Subcutaneous abdominal adipose tissue (tissue), 5 donors: ENCODE results near the gene GRPEL1.
A peak's percentile ranks its signal among the peaks of the same experiment; 100 is the strongest.

Experiments
- H3K27ac ChIP-seq: one replicate; pipeline ENCODE4 v1.7.0; 2013; ENCODE audit warnings: low read depth, mild to moderate bottlenecking, inconsistent platforms, low read length, moderate library complexity
- H3K27me3 ChIP-seq, 5 donors: one replicate each; pipeline ENCODE4 v1.7.0; 2013; ENCODE audit warnings: low read length in 5 of 5, inconsistent platforms in 1 of 5; ENCODE audit not compliant: control insufficient read depth in 5 of 5, insufficient read depth in 4 of 5
- H3K36me3 ChIP-seq, 5 donors: one replicate each; pipeline ENCODE4 v1.7.0; 2013; ENCODE audit warnings: low read length in 5 of 5; ENCODE audit not compliant: control insufficient read depth in 5 of 5, insufficient read depth in 5 of 5
- H3K4me1 ChIP-seq, 5 donors: one replicate each; pipeline ENCODE4 v1.7.0; 2013; ENCODE audit warnings: low read length in 5 of 5, mild to moderate bottlenecking in 3 of 5, moderate library complexity in 1 of 5; ENCODE audit not compliant: control insufficient read depth in 5 of 5, insufficient read depth in 5 of 5
- H3K4me3 ChIP-seq, 5 donors: one replicate each; pipeline ENCODE4 v1.7.0; 2013; ENCODE audit warnings: low read length in 5 of 5, low read depth in 1 of 5
- H3K9ac ChIP-seq, 5 donors: one replicate each; pipeline ENCODE4 v1.7.0; 2013; ENCODE audit warnings: low read length in 5 of 5, mild to moderate bottlenecking in 4 of 5, moderate library complexity in 3 of 5
- H3K9me3 ChIP-seq, 5 donors: one replicate each; pipeline ENCODE4 v1.7.0; 2013; ENCODE audit warnings: low read length in 5 of 5; ENCODE audit not compliant: control insufficient read depth in 5 of 5
- donor health status: healthy.
- donor health status: healthy.
- donor health status: healthy.
- donor health status: healthy.
- donor health status: healthy.

Gene GRPEL1

GRCh38 chr4:7048642-7049041 is 19.2 kb downstream of the GRPEL1 start:
- Histone ChIP-seq H3K9me3 (no peaks in the 10 kb centered on the region), H3K27ac (no peak overlapping the region), H3K4me1 (peaks cover 5 to 64% (median 52%) of the 10 kb centered on the region in 5 donors), H3K36me3 (peaks cover 0 to 22% (median 6%) of the 10 kb centered on the region in 5 donors), H3K4me3 (no peak overlapping the region), H3K9ac (no peak overlapping the region), H3K27me3 (no peaks in the 10 kb centered on the region)

- peak overlapping the region in 2 of 5 donors; percentile 26 to 39 for H3K9ac ChIP-seq
- H3K27ac ChIP-seq = peak overlapping the region; percentile 35
- H3K27me3 ChIP-seq = no peaks in the 10 kb centered on the region
- peaks cover 5 to 56% (median 46%) of the 10 kb centered on the region in 5 donors for H3K4me1 ChIP-seq
- H3K4me3 ChIP-seq = no peak overlapping the region
- H3K9me3 ChIP-seq = no peaks in the 10 kb centered on the region
- H3K36me3 ChIP-seq = peaks cover 0 to 15% (median 2%) of the 10 kb centered on the region in 5 donors
Measured at GRCh38 chr4:7046971-7047370, 20.9 kb downstream of the GRPEL1 start.

- Histone ChIP-seq H3K36me3 (peaks cover 0 to 11% (median 2%) of the 10 kb centered on the region in 5 donors), H3K27me3 (no peaks in the 10 kb centered on the region), H3K9ac (peak overlapping the region in 2 of 5 donors; percentile 26 to 39), H3K4me1 (peaks cover 8 to 59% (median 52%) of the 10 kb centered on the region in 5 donors), H3K27ac (peak overlapping the region; percentile 35), H3K9me3 (no peaks in the 10 kb centered on the region), H3K4me3 (peak overlapping the region in 2 of 5 donors; percentile 6 to 22)
Measured at GRCh38 chr4:7045961-7046921, 21.6 kb downstream of the GRPEL1 start.

GRCh38 chr4:7045553-7045952 is 22.3 kb downstream of the GRPEL1 start:
- no peak overlapping the region for H3K27ac ChIP-seq
- peak overlapping the region in 2 of 5 donors; percentile 6 to 92 for H3K4me3 ChIP-seq
- peaks cover 8 to 53% (median 52%) of the 10 kb centered on the region in 5 donors for H3K4me1 ChIP-seq
- no peaks in the 10 kb centered on the region for H3K27me3 ChIP-seq
- H3K9ac ChIP-seq = peak overlapping the region in 2 of 5 donors; percentile 94 to 97
- H3K36me3 ChIP-seq = peaks cover 0 to 4% (median 0%) of the 10 kb centered on the region in 5 donors
- no peaks in the 10 kb centered on the region for H3K9me3 ChIP-seq

GRCh38 chr4:7044137-7044930 is 23.5 kb downstream of the GRPEL1 start:
- Histone ChIP-seq H3K27ac (peak overlapping the region; percentile 37), H3K27me3 (no peaks in the 10 kb centered on the region), H3K4me1 (peaks cover 8 to 53% (median 49%) of the 10 kb centered on the region in 5 donors), H3K4me3 (peak overlapping the region; percentile 80 to 92 (median 91)), H3K9me3 (no peaks in the 10 kb centered on the region), H3K36me3 (peaks cover 0 to 4% (median 0%) of the 10 kb centered on the region in 5 donors), H3K9ac (peak overlapping the region; percentile 59 to 97 (median 84))

GRCh38 chr4:7043284-7044136 is 24.4 kb downstream of the GRPEL1 start, which contains the start of gene TADA2B:
TSS of gene TADA2B (plus strand) at chr4:7043372. CDS start at chr4:7043580, 208 bp downstream.
- peak within 1 kb of the TSS; percentile 59 to 97 (median 84) for H3K9ac ChIP-seq
- peaks cover 8 to 53% (median 49%) of the 10 kb centered on the region in 5 donors for H3K4me1 ChIP-seq
- H3K27ac ChIP-seq = peak within 1 kb of the TSS; percentile 75
- H3K4me3 ChIP-seq = peak within 1 kb of the TSS; percentile 80 to 92 (median 91)
- H3K27me3 ChIP-seq = no peaks in the 10 kb centered on the region
- peaks cover 0 to 4% (median 0%) of the 10 kb centered on the region in 5 donors for H3K36me3 ChIP-seq
- H3K9me3 ChIP-seq = no peaks in the 10 kb centered on the region

GRCh38 chr4:7042503-7043283 is 25.2 kb downstream of the GRPEL1 start:
- H3K36me3 ChIP-seq = peaks cover 0 to 4% (median 0%) of the 10 kb centered on the region in 5 donors
- no peaks in the 10 kb centered on the region for H3K9me3 ChIP-seq
- peak overlapping the region; percentile 75 for H3K27ac ChIP-seq
- peaks cover 8 to 53% (median 49%) of the 10 kb centered on the region in 5 donors for H3K4me1 ChIP-seq
- peak overlapping the region; percentile 75 to 86 (median 81) for H3K4me3 ChIP-seq
- H3K9ac ChIP-seq = peak overlapping the region in 4 of 5 donors; percentile 57 to 76 (median 64)
- H3K27me3 ChIP-seq = no peaks in the 10 kb centered on the region

GRCh38 chr4:7041801-7042502 is 25.9 kb downstream of the GRPEL1 start:
- Histone ChIP-seq H3K9ac (peak overlapping the region in 3 of 5 donors; percentile 58 to 76 (median 71)), H3K4me1 (peaks cover 8 to 50% (median 45%) of the 10 kb centered on the region in 5 donors), H3K27me3 (no peaks in the 10 kb centered on the region), H3K27ac (peak overlapping the region; percentile 75), H3K4me3 (peak overlapping the region; percentile 75 to 86 (median 81)), H3K36me3 (no peaks in the 10 kb centered on the region), H3K9me3 (no peaks in the 10 kb centered on the region)
